ENCODE results near the gene TAF6L.

- TF ChIP-seq ZBTB17 (CRISPR knock-in tag; IDR thresholded peaks at IDR 0.05): no peak
- TF ChIP-seq ZFP1 (CRISPR knock-in tag; IDR thresholded peaks at IDR 0.05): no peak
- no peak; the same call in 1 of the 2 replicates for TF ChIP-seq ZBTB7A (IDR thresholded peaks at IDR 0.05; ENCODE audit: borderline replicate concordance, control insufficient read depth, low read depth, low read length)
- TF ChIP-seq CTCF (IDR thresholded peaks at IDR 0.05 in 2 of 3, conservative IDR thresholded peaks at IDR 0.05 in 1 of 3; ENCODE audit: insufficient read depth in 2 of 3, low read depth in 1 of 3, low read length in 3 of 3): no peak
- TF ChIP-seq ZKSCAN1 (IDR thresholded peaks at IDR 0.05; ENCODE audit: low read depth, low read length): no peak
- no peak for TF ChIP-seq FOXA3 (CRISPR knock-in tag; conservative IDR thresholded peaks at IDR 0.05 in 1 of 2, IDR thresholded peaks at IDR 0.05 in 1 of 2)
- no peak for TF ChIP-seq HMG20B (CRISPR knock-in tag; IDR thresholded peaks at IDR 0.05)
Measured at GRCh38 chr11:62832336-62833234, 61.4 kb downstream of the TAF6L start, which contains the start of gene TEX54.
